ENCODE results near the gene PIGO. TPM values are rescaled to one million over a fixed set of nuclear protein-coding genes. Genes with fewer than 3 reads are reported as not detected.

The PIGO gene
- total RNA-seq, 2 experiments from 2014 or later = 17.5 to 18.9 TPM

DNA sequence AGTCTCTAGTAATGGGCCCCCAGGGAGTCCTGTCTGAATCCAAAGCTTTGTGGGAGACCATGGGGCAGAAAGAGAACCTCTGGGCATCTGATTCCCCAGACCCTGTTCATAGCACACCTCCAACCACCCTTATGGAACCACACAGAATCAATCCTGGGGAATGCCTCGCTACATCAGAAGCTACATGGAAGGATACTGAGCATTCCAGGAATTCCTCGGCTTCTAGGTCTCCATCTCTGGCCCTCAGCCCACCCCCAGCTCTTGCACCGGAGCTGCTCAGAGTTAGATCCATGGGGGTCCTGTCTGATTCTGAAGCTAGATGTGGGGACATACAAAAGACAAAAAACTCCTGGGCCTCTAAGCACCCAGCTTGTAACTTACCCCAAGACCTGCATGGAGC, 52.3 kb downstream of the PIGO start:
- DNase-seq = no peak
- Mint-ChIP-seq H3K27ac (no peak overlapping the region), H3K36me3 (ENCODE audit: low read depth) (peaks cover 33% of the 10 kb centered on the region), H3K27me3 (no peaks in the 10 kb centered on the region), H3K4me3 (no peak overlapping the region), H3K4me1 (ENCODE audit: low read depth) (no peaks in the 10 kb centered on the region), H3K9me3 (no peaks in the 10 kb centered on the region)
- no peaks in the 10 kb centered on the region for H3K9me3 ChIP-seq (ENCODE audit: control insufficient read depth in 1 of 2, insufficient read depth in 1 of 2, low read length in 2 of 2)
- H3K27ac ChIP-seq (ENCODE audit: low read depth in 1 of 2, low read length in 2 of 2) = no peak overlapping the region
- ATAC-seq (ENCODE audit: poor library complexity) = no peak
- ChIA-PET CTCF (interaction anchor here (1.3 kb wide), 1 partner anchor 9 kb away, joined by 3 read pairs; no protein-coding TSS in a partner anchor), POLR2A (interaction anchor here (1.4 kb wide), 1 partner anchor 11 kb away, joined by 3 read pairs; no protein-coding TSS in a partner anchor)
- H3K27me3 ChIP-seq (ENCODE audit: control insufficient read depth in 1 of 2, insufficient read depth in 2 of 2, low read length in 2 of 2) = no peaks in the 10 kb centered on the region
- TF ChIP-seq, protein P1, sequence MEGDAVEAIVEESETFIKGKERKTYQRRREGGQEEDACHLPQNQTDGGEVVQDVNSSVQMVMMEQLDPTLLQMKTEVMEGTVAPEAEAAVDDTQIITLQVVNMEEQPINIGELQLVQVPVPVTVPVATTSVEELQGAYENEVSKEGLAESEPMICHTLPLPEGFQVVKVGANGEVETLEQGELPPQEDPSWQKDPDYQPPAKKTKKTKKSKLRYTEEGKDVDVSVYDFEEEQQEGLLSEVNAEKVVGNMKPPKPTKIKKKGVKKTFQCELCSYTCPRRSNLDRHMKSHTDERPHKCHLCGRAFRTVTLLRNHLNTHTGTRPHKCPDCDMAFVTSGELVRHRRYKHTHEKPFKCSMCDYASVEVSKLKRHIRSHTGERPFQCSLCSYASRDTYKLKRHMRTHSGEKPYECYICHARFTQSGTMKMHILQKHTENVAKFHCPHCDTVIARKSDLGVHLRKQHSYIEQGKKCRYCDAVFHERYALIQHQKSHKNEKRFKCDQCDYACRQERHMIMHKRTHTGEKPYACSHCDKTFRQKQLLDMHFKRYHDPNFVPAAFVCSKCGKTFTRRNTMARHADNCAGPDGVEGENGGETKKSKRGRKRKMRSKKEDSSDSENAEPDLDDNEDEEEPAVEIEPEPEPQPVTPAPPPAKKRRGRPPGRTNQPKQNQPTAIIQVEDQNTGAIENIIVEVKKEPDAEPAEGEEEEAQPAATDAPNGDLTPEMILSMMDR (IDR thresholded peaks at IDR 0.05) = no peak
- no peaks in the 10 kb centered on the region for H3K4me1 ChIP-seq (ENCODE audit: insufficient read depth, low read length)
- H3K4me3 ChIP-seq (ENCODE audit: low read length) = no peak overlapping the region
- H3K36me3 ChIP-seq (ENCODE audit: insufficient read depth, low read length) = peaks cover 31% of the 10 kb centered on the region
- intact Hi-C loops (cut with DNase I, micrococcal nuclease) = no loop called here

DNA sequence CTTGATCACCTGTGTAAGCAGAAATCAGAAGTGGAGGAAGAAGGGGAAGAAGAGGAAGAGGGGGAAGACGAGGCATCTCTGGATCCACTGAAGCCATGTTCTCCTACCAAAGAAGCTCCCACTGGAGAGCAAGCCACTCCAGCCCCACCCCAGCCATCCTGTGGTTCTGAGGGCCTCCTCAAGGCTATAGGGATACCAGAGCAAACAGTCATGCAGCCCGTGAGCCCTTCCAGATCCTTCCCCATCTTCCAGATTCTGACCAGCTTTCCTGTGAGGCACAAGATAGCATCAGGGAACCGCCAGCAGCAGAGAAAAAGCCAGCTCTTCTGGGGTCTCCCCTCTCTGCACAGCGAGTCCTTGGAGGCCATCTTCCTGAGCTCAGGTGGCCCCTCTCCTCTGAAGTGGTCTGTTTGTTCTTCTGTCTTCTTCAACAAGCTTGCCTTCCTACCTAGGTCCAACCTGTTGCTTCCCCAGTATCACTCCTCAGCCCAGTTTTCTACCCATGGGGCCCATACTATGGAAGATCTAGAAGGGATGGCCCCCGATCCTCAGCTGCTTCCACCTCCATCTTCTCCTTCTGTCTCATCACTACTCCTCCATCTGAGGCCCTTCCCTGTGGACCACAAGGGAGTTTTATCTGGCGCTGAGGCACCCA, 53.4 kb downstream of the PIGO start:
- Mint-ChIP-seq H3K36me3 (ENCODE audit: low read depth) (peaks cover 23% of the 10 kb centered on the region), H3K4me1 (ENCODE audit: low read depth) (no peaks in the 10 kb centered on the region), H3K9me3 (no peaks in the 10 kb centered on the region), H3K27me3 (no peaks in the 10 kb centered on the region), H3K4me3 (no peak overlapping the region), H3K27ac (no peak overlapping the region)
- ChIA-PET CTCF (interaction anchor here (1.3 kb wide), 1 partner anchor 10 kb away, joined by 3 read pairs; no protein-coding TSS in a partner anchor), POLR2A (interaction anchor here (1.0 kb wide), 1 partner anchor 28 kb away, joined by 3 read pairs; no protein-coding TSS in a partner anchor)
- H3K27ac ChIP-seq (ENCODE audit: low read depth in 1 of 2, low read length in 2 of 2) = no peak overlapping the region
- no peaks in the 10 kb centered on the region for H3K9me3 ChIP-seq (ENCODE audit: control insufficient read depth in 1 of 2, insufficient read depth in 1 of 2, low read length in 2 of 2)
- no peaks in the 10 kb centered on the region for H3K4me1 ChIP-seq (ENCODE audit: insufficient read depth, low read length)
- H3K36me3 ChIP-seq (ENCODE audit: insufficient read depth, low read length) = peaks cover 29% of the 10 kb centered on the region
- DNase-seq (no peak), ATAC-seq (ENCODE audit: poor library complexity) (no peak)
- H3K4me3 ChIP-seq (ENCODE audit: low read length) = no peak overlapping the region
- H3K27me3 ChIP-seq (ENCODE audit: control insufficient read depth in 1 of 2, insufficient read depth in 2 of 2, low read length in 2 of 2) = no peaks in the 10 kb centered on the region
- intact Hi-C loops (cut with DNase I, micrococcal nuclease) = no loop called here
- TF ChIP-seq, protein P1 (IDR thresholded peaks at IDR 0.05) = no peak

DNA sequence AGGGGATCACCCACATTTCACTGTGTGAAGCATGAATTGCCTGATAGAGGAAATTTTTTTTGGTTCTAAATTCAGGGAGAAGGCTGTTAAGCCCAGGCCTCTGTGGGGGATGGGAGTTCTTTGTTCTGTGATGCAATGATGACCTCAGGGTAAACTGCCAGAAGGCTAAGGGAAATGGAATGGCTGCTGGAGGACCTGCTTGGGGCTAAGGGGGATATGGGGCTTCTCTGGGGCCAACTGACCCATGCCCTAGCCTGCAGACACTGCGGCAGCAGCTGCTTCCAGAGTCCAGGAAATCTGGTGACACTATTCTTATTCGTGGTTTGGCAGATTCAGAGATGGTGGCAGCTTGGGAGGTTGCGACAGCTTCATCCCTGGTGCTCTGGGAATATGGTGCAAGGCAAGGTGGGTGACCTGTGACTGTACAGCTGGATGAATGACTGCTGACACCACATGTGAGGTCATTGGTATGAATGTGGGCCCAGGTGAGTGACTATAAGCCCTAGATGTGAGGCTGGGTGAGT, 54.2 kb downstream of the PIGO start:
- Mint-ChIP-seq H3K27ac (no peak overlapping the region), H3K27me3 (no peaks in the 10 kb centered on the region), H3K36me3 (ENCODE audit: low read depth) (peaks cover 18% of the 10 kb centered on the region), H3K4me1 (ENCODE audit: low read depth) (no peaks in the 10 kb centered on the region), H3K9me3 (no peaks in the 10 kb centered on the region), H3K4me3 (no peak overlapping the region)
- ChIA-PET CTCF (no interaction called here), POLR2A (no interaction called here)
- H3K36me3 ChIP-seq (ENCODE audit: insufficient read depth, low read length) = peaks cover 29% of the 10 kb centered on the region
- no peak overlapping the region for H3K4me3 ChIP-seq (ENCODE audit: low read length)
- ATAC-seq (ENCODE audit: poor library complexity) (no peak), DNase-seq (no peak)
- intact Hi-C loops (cut with DNase I, micrococcal nuclease) = no loop called here
- no peaks in the 10 kb centered on the region for H3K4me1 ChIP-seq (ENCODE audit: insufficient read depth, low read length)
- no peaks in the 10 kb centered on the region for H3K27me3 ChIP-seq (ENCODE audit: control insufficient read depth in 1 of 2, insufficient read depth in 2 of 2, low read length in 2 of 2)
- H3K9me3 ChIP-seq (ENCODE audit: control insufficient read depth in 1 of 2, insufficient read depth in 1 of 2, low read length in 2 of 2) = no peaks in the 10 kb centered on the region
- TF ChIP-seq, protein P1 (IDR thresholded peaks at IDR 0.05) = no peak
- H3K27ac ChIP-seq (ENCODE audit: low read depth in 1 of 2, low read length in 2 of 2) = no peak overlapping the region

Other genes with a start within 250 kb of the PIGO start
- gene PHF24, start 138.3 kb downstream of the PIGO start, total RNA-seq = not detected
- 1 to 10 TPM; 2.7 to 2.8 TPM for gene DNAJB5, start 106.8 kb downstream of the PIGO start, total RNA-seq
- gene VCP, start 24.0 kb downstream of the PIGO start, total RNA-seq = 100 to 1,000 TPM; 218 to 245 TPM
- 10 to 100 TPM; 21.7 to 24.6 TPM for gene FANCG, start 16.6 kb downstream of the PIGO start, total RNA-seq
- 10 to 100 TPM; 29.8 to 30.5 TPM for gene STOML2, start 6.5 kb upstream of the PIGO start, total RNA-seq
- gene ATOSB, start 19.3 kb upstream of the PIGO start, total RNA-seq = 1 to 10 TPM; 5.0 to 5.1 TPM
- under 1 TPM; 0.38 to 0.84 TPM for gene UNC13B, start 65.4 kb upstream of the PIGO start, total RNA-seq